ENCODE results near the gene GREM2.

The GREM2 gene

GRCh38 chr1:240611619-240612480 lies at the start of gene GREM2:
GREM2 (minus strand) TSS chr1:240612155; CDS start chr1:240493475, 118,680 bp downstream.
- peak; percentile 19 for DNase-seq (ENCODE audit: low spot score)

GRCh38 chr1:240658312-240658960 lies 46.5 kb upstream of the GREM2 start:
- DNase-seq (ENCODE audit: low spot score), result no peak

GRCh38 chr1:240656531-240656930 lies 44.6 kb upstream of the GREM2 start:
- DNase-seq (ENCODE audit: low spot score), result no peak

DNA sequence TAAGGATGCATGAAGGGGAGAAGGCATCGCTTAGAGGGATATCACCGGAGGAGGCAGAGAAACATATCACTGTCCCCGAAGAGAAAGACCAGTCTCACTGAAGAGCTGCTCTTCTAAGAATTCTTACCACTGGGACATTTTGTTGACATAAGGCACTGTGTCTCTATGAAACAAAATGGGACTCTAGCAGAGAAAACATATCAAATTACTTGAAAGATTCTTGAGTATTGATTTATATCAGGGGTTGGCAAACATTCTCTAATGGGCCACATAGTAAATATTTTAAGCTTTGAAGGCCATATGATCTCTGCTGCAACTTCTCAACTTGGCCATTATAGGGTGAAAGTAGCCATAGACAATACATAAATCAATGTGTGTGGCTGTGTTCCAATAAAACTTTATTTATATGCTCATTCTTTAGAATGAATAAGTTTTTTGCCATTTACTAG lies 41.0 kb upstream of the GREM2 start:
- DNase-seq (ENCODE audit: low spot score), result no peak

GRCh38 chr1:240652549-240652948 lies 40.6 kb upstream of the GREM2 start:
- no peak for DNase-seq (ENCODE audit: low spot score)

DNA sequence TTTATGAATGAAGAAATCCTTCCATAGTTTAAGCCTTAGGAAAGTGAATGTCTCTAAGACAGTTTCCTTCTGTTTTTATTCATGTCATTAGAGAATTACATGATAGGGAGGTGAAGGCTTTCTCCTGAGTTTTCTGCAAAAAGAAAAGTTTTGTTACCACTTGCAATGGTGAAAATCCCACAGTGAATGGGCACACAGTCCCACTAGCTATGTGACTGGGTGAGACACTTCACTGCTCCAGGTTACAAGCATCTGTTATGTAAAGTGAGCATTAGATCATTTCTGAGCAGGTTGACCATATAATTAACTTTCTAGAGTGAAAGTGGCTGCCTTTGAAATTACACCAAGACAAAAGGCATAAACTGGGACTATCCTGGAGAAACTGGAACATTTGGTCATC lies 38.9 kb upstream of the GREM2 start:
- no peak for DNase-seq (ENCODE audit: low spot score)

GRCh38 chr1:240649733-240650721 lies 38.1 kb upstream of the GREM2 start:
- DNase-seq (ENCODE audit: low spot score), result no peak

DNA sequence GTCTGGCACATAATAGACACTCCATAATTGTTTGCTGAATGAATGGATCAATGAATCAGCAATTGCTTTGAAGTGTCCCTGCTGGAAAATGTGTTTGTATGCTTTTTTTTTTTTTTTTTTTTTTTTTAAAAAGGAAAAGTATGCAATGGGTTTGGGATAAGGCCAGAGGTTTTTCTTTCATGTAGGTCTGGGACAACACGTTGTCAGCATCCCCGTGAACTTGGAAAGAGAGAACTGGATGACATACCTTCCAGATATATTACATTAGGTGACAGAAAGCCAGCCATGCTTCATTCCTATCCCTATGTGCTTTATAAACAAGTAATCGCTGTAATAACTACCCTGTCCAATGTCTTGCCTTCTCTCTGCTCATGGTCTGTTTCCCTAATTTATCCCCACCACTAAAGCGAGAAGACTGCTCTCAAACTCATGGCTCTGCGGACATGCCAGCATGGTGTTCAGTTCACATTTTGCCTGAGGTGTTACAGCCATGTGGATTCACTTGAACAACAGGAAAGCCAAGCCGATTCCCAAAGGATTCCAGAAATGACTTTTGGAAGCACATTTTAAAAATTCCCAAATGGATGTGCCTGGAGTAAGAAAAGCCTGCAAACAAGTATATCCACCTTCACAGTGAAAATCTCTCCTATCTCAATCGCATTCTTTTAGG lies 34.8 kb upstream of the GREM2 start:
- no peak for DNase-seq (ENCODE audit: low spot score)

- no peak for DNase-seq (ENCODE audit: low spot score)
Measured at GRCh38 chr1:240644732-240645131, 32.8 kb upstream of the GREM2 start.

DNA sequence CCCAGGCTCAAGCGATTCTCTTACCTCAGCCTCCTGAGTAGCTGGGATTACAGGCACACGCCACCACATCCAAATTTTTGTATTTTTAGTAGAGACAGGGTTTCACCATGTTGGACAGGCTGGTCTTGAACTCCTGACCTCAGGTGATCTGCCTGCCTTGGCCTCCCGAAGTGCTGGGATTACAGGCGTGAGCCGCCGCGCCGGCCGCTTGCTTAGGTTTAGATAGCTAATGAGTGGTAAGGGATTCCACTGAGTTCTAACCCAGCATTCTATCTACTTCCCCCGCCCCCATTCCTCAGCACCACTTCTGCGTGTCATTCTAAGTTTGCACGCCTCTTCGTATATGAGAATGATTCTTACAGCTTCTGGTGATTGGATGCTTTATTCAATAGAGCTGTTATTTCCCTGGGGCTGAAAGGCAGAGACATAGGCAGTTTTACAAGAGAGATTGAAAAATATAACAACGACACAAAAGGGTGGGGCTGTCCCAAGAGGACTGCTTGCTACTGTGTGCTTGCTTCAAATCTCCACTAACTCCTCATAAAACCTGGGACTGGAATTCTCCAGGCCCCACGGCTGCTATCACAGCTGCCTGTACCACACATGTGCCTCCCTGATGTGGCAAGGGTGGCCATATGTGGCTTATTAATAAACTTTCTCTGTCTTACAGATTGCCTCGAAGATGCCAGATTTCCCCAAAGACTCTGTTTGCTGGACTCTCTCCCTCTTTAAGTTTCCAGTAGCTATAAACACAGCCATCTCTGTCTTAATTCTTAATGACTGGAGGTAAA lies 23.7 kb upstream of the GREM2 start:
- DNase-seq (ENCODE audit: low spot score), result no peak

DNA sequence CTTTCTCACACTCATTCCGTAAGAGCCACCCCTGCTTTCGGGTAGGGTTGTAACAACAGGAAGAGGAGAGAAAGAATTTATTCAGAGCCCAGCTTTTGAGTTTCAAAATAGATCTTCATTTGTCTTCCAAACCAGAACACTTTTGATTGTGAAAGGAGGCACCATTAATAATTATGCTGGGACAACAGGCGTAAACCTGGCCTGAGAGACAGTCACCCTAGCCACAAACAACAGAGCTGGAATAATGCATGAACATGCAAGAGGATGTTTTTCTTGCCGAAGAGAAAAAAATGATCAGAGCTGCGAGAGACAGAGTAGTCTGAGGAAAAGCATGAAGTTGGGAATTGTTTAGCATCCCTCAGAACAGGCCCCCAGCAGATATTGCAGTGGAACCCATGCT lies 18.5 kb upstream of the GREM2 start:
- DNase-seq (ENCODE audit: low spot score), result no peak

DNA sequence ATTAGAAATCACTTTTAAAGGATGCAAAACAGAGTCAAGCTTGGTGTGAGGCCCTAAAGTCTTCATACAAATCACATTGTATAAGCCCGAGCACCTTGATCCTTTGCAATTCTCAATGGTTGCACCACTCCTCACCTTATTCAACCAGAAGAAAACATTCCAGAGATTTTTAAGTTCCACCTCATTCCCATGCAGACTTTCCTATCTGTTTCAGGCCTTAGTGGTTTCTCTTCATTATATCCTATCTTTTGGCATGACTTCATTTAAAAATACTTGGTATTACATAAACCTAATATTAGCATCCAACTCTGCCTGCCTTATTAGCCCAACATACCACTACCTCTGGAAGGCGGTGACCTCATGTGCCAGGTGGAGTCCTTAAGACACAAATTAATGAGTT lies 9.3 kb upstream of the GREM2 start:
- no peak for DNase-seq (ENCODE audit: low spot score)

- DNase-seq (ENCODE audit: low spot score), result no peak
Measured at GRCh38 chr1:240619906-240620621, 8.1 kb upstream of the GREM2 start.

DNA sequence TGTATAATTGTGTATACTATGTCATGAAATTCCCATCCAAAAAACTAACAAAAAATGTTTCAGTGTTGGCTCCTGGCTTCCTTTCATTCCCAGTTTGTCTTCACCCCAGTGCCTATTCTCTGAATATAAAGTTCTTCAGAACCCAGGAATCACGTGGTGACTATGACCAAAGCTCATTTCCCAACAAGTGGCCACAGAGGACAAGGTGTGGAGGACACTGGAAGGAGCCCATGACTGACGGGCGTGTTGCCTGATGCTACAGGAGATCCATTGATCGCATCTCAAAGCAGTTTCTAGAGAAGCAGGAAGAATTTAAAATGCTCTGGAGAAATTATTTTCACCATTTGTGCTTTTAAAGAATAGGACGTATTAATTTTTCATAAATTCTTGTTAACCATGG lies 7.4 kb upstream of the GREM2 start:
- DNase-seq (ENCODE audit: low spot score), result no peak

DNA sequence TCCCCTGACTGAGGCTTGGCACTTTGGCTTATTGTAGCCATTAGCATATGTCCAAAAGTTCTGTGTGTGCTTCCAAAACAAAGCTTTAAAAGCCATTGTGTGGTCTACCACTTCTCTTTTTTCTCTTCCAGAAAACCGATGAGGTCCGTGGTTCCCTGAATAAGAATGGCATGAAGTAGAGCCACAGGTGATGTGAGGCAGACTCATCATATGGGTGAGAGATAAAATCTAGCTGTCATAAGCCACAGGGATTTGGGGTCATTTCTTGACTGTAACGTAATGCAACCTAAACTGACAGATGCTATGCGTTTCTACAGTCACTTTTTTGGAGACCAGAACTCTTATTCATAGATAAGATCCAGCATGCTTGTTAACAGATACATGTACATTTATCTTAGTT lies 7.0 kb upstream of the GREM2 start:
- DNase-seq (ENCODE audit: low spot score), result no peak

DNA sequence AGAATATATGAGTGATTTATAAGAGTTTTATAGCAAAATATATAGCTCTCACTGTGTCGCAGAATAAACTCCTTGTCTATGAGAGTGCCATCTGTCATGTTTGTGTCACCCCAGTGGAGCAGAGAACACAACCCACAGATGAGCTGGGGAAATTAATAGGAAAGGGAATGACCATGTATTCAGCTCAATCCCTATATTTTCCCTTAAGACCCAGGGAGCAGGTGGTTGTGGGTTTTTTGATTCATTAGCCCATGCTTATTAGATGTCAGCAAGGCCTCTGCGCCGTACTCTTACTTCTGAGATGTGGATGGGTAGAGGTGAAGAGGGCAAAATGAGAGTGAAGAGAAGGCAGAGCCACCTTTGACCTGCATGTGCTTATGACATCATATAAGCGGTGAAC lies 4.1 kb upstream of the GREM2 start:
- DNase-seq (ENCODE audit: low spot score), result no peak

- DNase-seq (ENCODE audit: low spot score), result no peak
Measured at GRCh38 chr1:240613356-240614142, 1.6 kb upstream of the GREM2 start.

DNA sequence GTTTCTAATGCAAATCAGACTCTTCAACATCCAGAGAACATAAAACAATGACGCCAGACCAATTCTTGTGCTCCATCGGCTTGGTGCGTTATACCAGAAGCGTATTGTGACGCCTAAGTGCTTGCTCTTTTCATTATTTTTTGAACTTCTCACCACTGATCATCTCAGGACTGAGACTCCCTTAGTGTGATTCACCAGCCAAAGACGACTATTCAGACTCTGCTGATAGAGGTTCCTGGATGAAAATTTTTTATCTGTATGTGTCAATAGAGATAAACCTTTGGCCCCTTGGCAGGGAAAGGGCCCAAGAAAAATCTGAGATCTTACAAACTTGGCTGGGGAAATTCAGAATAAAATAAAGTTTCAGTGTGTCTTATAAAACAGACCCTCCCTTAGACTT lies 856 bp upstream of the GREM2 start:
- no peak for DNase-seq (ENCODE audit: low spot score)

DNA sequence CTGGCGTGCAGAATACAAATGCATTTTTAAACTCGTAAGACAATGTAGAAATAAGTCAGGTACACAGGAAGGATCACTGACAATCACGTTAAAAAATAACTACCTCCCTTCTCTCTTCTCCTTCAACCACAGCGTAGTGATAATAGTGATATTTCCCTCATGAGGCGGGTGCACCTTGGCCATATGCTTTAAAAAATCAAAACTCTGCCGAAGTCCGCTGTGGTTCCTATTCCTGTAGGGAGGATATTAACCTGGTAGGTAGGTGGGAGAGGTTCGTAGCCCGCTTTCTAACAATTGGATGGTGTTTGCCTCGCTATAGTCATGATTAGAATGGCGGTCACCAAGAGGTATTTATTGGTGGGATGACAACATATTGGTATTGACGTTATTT lies 732 bp downstream of the GREM2 start:
- no peak for DNase-seq (ENCODE audit: low spot score)
